Cerebellar nuclear complex (tissue), 1 donor: Measurements from ENCODE around the gene NAA10.
A peak's percentile ranks its signal among the peaks of the same experiment; 100 is the strongest.

Experiments
- DNase-seq, 2 experiments: peaks; one replicate each; lab custom pipeline; 2025; lab: John Stamatoyannopoulos, UW

The NAA10 gene

DNA sequence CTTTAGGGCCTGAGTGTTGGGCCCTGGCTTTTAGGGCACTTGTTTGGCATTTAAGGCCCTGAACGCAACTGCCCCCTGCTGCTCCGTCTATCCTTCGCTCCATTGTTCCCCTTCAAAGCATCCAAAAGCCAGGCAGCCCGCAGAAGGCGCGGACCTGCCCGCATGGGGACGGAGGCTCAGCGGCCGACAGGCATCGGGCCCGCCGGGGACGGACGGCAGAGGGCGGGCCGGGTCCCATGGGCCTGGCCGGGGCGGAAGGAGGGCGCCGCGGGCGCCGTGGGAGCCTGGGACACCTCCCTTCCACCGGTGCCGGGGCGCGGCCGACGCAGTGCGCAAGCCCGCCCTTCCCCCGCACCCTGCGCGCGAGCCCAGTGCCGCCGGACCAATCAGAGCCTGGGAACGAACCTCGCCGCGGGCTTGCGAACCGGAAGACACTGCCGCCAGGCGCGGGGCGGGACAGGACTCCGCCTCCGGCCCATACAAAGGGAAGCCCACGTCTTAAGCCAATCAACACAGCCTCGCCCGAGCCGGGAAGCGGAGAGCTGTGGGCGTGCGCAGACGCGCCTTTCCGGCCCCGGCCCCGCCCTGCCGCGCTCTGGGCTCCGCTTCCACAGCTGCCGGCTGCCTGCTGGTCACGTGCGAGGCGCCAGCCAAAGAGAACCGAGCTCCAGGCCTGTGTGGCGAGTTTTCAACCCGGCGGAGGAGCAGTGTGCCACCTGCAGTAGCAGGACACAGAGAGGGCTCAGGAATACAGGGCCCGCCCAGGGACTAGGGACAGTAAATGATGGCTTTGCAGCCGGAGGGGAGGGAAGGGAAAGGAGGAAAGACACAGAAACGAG lies 6.7 kb downstream of the NAA10 start:
- DNase-seq: peak; percentile 65 to 77

DNA sequence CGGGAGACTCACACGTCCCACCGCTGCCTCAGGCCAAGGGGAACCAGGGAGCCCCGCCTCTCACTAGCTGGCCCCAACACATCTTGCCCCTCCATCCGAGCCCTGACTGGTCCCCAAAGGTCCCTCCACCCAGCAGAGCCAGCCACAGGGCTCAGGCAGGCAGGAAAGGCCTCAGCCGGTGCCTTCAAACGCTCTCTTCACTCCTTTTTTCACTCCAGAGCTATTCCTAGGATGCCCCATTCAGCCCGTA lies 7.2 kb downstream of the NAA10 start:
- no peak for DNase-seq

DNA sequence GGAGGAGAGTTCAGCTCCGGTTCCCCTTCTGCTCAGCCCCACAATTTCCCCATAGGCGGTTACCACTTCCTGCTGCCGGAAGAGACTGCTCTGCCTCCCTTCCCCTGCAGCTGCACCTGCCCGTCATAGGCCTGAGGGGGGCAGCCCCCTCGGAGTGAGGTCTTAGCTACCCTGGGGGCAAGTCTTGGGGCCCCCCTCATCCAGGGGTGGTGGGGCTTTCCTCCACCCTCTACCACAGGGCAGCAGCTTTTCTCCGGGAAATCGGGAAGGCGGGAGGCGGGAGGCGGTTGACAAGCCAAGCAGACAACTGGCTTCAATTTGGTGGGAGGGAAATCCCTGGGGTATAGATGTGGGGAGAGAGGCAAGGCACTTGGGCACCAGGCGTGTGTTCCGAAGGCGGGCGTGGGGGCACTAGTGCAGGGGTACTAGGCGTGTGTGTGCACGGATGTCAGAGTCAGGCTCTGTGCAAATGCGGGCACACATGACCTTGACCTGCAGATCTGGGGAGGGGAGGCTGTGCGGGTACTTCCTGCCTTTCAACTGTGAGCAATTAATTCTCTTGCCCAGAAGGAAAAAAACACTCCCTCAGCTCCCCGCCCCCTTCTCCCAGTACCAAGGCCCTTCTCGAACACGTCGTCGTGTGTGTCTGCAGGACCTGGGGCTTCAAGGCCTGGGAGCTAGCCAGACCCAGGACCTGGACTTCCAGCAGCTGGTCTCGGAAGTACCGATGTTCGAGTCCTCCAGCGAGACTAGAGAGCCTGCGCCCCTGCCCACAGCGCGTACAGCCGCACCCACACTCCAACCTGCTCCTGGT lies 7.8 kb downstream of the NAA10 start:
- no peak for DNase-seq

DNA sequence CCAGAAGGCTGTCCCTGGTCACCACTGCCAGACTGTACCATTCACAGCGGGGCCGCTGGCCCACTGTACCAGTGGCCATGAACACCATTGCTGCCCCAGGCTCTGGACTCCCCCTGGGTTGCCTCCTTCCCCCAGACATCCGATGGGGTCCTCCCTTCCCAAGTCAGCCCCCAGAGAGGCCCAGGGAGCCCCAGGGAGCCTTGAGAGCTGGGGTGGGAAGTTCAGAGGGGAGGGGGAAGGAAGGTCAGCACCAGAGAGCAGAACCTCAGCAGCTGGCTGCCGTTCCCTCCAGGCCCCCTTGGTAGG lies 8.3 kb downstream of the NAA10 start:
- no peak for DNase-seq

DNA sequence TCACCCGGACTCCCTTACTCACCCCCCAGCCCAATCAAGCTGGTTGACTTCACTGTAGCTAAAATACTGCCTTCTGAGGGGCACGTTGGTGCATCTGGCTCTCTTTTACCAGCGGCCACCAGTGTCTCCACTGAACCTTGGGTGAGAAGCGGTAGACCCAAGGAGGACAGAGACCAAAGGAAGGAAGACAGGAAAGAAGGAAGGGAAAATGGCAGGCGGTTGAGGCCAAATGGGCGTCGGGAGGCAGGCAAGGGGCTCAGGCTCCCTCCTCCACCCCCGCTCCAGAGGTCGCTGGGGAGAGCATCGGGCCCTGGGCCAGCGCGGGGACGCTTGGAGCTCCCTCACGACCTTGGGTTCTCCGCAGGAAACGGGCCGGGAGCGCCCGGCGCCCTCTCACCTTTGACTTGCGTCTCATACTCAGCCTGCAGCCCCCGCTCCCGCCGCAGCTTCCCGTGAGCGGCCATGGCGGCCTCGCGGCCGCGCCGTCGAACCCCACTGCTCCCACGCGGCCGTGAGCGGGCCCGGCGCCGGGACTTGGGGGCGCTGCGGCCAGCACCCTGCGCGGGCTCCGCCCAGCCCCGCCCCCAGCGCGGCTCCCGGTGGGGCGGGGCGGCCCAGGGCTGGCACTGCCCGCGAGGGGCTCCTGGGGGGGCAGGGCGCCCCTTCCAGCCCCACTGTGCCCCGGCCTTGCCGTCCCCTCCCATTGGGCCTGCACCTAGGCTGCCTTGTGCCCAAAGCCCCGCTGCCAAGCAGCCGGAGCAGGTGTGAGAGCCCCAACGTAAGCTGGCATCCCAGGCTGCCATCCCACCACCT lies 8.9 kb downstream of the NAA10 start, which contains the start of gene ARHGAP4:
Gene ARHGAP4, minus strand, starts transcription at position 526 of the 813 bp plus-strand sequence. Its CDS starts 62 bp downstream, at position 464.
- DNase-seq: no peak

DNA sequence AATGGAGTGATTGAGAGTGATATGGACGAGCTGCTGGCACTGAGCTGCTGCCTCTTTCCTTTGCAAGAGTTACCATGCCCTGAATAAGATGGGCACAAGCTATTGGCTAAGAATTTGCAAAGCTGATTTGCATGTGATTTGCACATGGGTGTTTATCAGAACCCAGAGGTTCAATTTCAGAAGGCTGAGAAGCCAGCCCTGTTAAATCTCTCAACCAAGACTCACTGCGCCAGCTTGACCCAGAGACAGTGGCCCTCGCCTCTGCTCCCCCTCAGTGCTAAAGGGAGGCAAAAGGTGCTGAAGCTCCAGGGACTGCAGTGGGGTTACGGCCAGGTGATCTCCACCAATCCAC lies 9.5 kb downstream of the NAA10 start:
- DNase-seq: no peak

DNA sequence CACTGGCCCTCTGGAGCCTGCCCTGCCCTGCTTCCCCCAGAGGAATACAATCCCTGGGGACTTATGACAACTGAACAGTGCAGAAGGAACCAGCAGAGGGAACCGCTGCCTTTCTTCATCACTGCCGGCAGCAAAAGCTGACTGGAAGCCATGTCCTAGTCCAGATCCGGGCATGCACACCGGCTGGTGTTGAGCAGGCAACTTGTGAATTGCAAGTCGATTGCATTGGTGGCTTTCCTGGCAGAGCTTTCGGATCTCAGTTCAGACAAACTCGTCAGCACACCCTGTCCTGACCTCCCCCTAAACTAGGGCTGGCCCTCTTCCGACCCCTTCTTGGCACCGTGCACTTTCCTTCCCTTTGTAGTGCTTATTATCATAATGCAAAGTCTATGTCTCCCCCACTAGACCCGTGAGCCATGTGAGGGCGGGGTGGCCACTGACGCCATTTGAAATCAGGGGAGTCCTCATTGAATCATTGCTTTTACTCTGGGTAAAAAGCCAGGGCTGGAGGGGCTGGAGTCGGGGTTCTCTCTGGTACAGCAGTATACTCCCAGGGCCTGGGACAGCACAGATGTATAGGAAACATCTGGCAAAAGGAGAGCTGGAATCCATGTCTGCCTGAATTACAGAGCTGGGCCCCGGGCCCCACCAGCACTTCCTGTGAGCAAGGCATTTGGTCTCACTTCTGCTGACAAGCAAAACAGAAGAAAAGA lies 10.5 kb downstream of the NAA10 start:
- no peak for DNase-seq

DNA sequence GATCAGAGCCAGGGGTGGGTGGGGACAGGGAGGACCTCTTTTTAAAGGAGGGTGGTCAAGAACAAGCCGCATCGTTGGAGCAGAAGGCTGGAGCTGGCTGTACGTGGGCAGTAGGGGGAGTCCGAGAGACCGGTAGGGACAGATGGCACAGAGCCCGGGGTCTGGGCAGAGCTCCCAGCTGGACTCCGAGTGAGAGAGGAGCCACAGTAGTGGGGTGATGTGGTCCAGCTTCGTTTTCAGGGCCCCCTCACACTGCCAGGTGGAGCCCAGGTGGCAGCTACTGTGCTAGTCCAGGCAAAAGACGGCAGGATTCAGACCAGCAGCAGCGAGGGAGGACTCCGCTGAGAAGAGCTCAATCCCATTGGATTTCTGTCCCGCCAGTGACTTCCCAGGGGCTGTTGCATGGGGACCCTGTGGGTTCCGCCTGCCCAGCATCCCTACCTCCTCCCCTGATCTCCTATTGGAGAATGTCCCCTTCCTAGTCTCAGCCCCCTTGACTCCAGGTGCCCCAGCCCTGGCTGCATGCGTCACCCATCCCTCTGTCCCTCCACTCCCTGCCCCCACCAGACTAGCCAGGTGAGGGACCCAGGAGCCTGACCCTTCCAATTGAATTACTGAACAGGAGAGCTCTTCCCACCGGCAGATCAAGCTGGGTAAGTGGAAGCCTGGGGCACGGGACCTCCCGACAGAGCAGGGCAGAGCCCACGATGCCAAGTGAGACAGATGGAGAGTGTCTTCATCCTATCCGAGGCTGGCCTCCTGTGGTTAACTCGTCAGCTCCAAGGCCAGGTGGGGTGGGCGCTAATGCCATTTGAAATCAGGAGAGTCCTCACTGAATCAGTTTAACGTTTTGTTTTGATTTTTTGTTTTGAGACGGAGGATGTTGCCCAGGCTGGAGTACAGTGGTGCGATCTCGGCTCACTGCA lies 11.6 kb downstream of the NAA10 start:
- DNase-seq: peak; percentile 13 to 58

DNA sequence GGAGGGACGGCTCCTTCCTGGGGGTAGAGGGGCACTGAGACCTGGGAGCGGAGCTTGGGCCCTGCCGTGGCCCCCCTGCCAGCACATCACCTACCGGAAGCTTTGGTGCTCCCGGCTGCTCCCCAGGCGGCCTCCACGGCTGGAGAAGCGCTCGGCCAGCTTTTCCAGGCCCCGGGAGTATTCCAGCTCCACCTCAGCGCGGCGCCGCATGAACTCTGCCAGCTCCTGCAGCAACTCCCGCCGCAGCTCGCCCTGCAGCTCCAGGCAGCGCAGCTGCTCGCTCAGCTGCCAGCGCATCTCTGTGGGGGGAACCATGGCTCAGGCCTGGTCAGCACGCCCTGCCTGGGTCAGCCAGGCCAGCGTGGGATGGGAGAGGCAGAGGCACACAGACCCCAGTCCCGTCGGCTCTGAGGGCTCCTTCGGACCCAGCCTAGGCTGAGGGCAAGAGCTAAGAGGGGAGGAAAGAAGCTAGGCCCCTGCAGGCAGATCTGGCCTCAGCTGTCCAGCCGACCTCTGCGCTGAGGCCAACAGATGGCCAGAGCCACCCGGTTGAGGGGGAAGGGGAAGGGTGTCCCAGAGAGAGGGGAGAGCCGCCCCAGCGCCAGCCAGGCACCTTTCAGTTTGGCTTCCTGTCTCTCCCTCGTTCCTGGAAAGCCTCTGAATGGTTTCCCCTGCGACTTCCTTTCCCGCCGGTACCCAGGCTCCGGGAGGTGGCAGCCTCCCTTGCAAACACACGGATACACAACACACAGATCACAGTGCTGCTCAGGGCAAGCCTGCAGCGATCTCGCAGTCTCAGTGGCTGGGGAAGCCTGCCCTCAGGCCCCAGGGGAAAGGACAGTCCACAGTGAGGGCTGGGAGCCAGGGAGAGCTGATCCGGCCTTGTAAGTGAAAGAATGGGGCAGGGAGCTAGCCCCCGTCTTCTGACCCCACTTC lies 13.1 kb downstream of the NAA10 start:
- DNase-seq: no peak

DNA sequence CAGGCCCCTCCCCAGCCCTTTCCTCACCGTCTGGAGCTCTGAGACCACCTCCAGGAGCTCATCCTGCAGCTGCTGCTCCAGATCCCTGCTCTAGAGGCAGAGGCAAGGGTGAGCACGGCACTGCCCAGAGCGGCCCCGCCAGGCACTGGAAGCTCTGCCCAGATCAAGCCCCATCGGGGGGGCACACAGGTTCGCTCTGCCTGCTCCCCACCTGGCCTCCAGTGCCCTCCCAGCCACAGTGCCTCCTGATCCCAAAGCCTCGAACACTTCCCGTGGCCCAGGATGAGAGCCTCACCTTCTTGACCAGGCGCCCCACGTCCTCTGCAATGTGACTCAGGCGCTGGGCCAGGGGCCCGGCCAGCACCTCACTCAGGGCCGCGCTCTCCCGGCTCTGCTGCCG lies 13.8 kb downstream of the NAA10 start:
- no peak for DNase-seq

DNA sequence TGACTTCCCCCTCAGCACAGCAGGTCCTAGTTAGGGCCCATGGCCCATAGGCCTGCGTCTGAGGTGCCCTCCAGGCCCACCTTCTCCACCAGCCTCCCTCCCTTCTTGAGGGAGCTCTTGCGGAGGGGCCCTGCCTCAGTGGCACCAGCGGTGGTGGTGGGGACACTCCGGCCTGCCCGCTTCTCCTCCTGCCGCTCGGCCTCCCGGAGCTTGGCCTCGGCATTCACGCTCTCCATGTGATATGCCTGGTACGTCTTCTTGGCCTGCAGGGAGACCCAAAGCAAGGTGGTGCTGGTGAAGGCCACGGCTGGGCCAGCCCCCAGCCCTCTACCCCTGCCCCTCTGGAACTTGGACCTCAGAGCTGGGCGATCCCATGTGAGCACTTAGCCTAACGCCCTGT lies 14.3 kb downstream of the NAA10 start:
- DNase-seq: no peak

DNA sequence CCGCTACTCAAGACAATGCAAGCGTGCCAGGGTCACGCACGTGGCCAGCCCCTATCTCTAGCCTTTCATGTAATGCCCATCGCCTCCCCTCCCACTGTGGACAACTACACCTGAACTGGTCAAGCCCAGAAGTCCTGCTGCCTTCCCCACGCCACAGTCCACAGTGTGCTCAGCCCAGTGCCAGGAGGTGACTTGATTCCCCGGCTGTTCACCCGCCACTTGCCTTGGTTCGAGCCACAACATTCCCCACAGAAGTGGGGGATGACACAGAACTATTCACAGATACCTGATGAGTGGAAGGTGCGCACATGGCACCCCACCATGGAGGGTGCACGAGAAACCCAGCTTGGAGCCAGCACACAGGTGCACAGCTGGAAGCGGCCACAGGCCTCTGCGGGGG lies 15.6 kb downstream of the NAA10 start:
- DNase-seq: no peak

DNA sequence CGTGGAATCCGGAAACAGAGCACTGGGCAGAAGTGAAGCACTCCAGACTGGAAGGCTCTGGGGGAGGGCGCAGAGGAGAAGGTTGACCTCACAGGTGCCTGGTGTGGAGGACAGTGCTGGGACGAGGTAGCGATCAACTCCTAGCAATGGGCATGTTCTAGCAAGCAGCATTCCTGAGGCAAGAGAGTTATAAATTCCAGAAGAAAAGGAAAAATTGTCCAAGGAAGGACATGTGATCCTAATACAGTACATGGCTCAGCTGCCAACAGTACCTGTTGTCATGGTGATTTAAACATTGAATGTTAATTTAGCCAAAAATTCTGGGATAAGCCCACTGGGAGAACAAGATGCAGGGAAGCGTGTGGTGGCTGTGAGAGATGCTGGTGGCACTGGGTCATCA lies 17.0 kb downstream of the NAA10 start:
- no peak for DNase-seq

DNA sequence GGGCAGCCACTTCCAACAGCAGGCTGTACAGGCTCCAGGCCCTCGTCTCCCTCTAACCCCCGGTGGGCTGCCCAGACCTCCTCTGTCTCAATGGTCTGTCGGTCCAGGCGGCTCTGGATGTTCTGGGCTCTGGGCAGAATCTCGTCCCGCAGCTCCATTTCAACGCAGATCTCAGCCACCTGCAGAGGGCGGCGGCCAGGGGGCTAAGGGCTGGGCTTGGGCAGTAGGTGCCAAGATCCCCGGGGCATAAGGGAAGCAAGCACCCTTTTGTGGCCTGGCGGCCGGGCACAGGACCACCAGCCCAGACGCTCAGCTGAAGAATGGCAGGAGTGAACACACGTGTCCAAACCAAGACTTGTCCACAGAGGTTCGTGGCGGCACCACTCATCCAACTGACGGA lies 21.1 kb downstream of the NAA10 start:
- DNase-seq: no peak

DNA sequence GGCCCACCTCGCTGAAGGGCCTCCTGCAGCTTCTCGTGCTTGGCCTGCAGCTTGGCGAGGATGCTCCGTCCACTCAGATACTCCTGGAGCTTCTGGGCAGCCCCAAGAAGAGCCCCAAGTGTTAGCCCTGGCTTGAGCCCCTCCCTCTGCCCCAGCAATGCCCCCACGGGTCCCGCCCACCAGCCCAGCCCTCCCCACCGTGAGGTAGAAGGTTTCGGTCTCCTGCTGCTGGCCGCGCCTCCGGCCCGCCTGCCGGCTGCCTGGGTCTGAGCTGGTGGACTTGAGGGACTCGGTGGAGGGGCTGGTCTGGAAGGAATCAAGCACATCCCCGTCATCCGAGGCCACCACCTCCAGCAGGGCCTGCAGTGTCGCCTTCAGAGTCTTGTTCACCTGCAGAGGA lies 21.6 kb downstream of the NAA10 start:
- DNase-seq: no peak

DNA sequence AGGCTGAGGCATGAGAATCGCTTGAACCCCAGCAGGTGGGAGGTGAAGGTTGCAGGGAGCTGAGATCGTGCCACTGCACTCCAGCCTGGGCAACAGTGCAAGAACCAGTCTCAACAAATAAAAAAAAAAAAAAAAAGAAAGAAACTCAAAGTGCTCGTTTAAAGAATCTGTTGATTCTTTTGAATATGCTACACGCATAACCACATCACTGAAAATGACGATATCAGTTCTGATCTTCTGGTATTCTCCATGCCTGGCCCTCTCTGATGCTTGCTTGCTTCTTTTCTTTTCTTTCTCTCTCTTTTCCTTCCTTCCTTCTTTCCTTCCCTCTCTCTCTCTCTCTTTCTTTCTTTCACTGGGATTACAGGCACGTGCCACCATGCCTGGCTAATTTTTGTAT lies 23.0 kb downstream of the NAA10 start:
- no peak for DNase-seq

DNA sequence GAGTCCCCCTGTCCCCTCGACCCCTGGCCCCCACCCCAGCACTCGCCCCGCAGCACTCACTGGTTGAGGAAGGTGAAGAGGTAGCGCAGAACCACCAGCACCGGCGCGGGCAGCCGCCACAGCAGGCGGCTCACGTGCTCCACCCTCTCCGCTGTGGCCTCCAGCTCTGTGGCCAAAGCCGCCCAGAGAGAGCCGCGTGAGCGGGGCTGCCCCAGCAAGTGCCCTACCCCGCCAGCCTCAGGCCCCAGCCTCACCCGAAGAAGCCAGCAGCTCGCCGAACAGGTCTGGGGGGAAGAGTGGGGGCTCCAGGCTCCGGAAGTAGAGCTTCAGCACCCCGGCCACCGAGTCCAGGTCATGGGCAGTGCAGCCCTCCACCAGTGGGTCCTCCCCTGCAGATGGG lies 24.4 kb downstream of the NAA10 start:
- no peak for DNase-seq

DNA sequence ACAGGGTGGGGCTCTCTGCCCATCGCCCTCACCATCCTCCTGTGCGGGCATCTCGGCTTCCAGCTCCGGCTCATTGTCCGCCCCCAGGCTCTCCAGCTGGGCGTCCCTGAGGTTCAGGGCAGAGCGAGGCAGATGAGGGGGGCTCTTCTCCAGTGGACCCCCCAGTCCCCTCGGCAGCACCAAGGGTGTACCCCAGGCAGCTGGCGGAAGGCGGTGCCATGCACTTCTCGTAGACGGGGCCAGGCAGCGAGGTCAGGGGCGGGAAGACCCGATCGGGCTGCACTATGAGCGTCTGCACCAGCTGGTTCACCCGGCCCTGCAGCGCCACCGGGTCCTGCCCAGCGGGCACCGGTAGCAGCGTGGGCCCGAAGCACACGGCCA lies 24.9 kb downstream of the NAA10 start:
- DNase-seq: no peak

DNA sequence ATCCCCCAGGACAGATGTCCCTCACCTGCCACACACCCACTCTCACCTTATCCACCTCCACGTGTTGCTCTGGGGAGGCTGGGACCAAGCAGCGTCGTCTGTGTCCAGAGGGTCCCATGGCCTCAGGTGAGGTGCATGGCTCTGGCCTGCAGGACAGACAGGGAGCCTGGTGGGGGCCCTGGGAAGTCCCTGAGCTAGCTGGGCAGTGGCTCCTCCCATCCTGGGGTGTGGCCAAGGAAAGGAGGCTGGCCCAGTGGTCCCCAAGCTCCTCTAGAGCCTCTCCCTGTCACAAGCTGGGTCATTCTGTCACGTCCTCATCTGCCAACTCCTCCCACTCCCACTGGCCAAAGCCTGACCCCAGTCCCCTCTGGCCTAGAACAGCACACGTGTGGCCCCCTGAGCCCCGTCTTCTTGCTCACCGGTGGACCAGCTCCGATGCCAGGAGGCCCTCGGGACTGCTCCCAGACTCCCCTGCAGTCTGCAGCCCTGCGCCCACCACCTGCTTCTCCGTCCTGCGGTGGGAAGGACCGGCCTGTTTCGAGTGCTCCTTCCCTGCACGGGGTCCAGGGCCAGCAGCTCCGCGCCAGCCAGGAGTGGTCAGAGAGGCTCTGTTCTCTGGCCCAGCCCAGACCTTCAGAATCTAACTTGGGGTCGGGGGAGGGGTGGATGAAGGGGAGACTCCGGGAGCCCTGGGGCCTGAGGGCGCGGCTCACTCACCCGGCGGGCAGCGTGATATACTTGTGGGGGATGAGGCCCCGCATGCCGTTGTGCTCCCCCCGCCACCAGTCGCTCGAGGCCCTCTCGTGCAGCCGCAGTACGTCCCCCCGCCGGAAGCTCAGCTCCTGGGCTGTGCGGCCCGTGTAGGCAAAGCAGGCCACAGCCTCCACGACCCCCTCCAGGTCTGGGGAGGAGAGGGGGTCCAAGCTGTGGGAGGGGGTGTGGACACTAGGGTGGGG lies 25.5 kb downstream of the NAA10 start:
- peak in 1 of 2 experiments; percentile 10 for DNase-seq
